Measurements from ENCODE around the gene TRIM71.

The TRIM71 gene

GRCh38 chr3:32903953-32904352 lies 86.2 kb downstream of the TRIM71 start:
- no peak overlapping the region for H2AFZ ChIP-seq (ENCODE audit: low read depth, low read length, severe bottlenecking)

GRCh38 chr3:32909999-32910398 lies 92.2 kb downstream of the TRIM71 start:
- no peaks in the 10 kb centered on the region for H3K9me2 ChIP-seq (replicated peaks; ENCODE audit: insufficient read depth, low read length)
- no peak overlapping the region for H3K4me3 ChIP-seq (ENCODE audit: insufficient read depth, low read length, poor library complexity, severe bottlenecking)
- H3K27me3 ChIP-seq (ENCODE audit: low read length), result no peaks in the 10 kb centered on the region
- H3K9me3 ChIP-seq (ENCODE audit: insufficient read depth, low read length), result no peaks in the 10 kb centered on the region
- no peak overlapping the region for H3K4me2 ChIP-seq (ENCODE audit: low read depth, low read length, poor library complexity, severe bottlenecking)
- no peaks in the 10 kb centered on the region for H4K20me1 ChIP-seq (ENCODE audit: low read depth, low read length)
- no peak overlapping the region for H3K9ac ChIP-seq (ENCODE audit: low read length)
- no peaks in the 10 kb centered on the region for H3F3A ChIP-seq (ENCODE audit: insufficient read depth)
- H2AFZ ChIP-seq (ENCODE audit: low read depth, low read length, severe bottlenecking), result no peak overlapping the region
- TF ChIP-seq EZH2phosphoT487 (conservative IDR thresholded peaks at IDR 0.05; ENCODE audit: low read length) (no peak), CTCF (IDR thresholded peaks at IDR 0.05; ENCODE audit: insufficient read depth, low read length, poor library complexity, severe bottlenecking) (no peak)
- H3K36me3 ChIP-seq (ENCODE audit: low read length), result no peaks in the 10 kb centered on the region
- no peaks in the 10 kb centered on the region for H3K79me2 ChIP-seq (ENCODE audit: insufficient read depth, low read length)
- no peak overlapping the region for H3K27ac ChIP-seq (ENCODE audit: low read depth, low read length)

More at GRCh38 chr3:32903953-32904352, 86.2 kb downstream of the TRIM71 start:
- no peaks in the 10 kb centered on the region for H3K79me2 ChIP-seq (ENCODE audit: insufficient read depth, low read length)
- H3K27me3 ChIP-seq (ENCODE audit: low read length), result no peaks in the 10 kb centered on the region
- H3K4me3 ChIP-seq (ENCODE audit: insufficient read depth, low read length, poor library complexity, severe bottlenecking), result no peak overlapping the region
- no peak overlapping the region for H3K9ac ChIP-seq (ENCODE audit: low read length)
- no peak overlapping the region for H3K4me2 ChIP-seq (ENCODE audit: low read depth, low read length, poor library complexity, severe bottlenecking)
- H4K20me1 ChIP-seq (ENCODE audit: low read depth, low read length), result no peaks in the 10 kb centered on the region
- H3K9me3 ChIP-seq (ENCODE audit: insufficient read depth, low read length), result no peaks in the 10 kb centered on the region
- no peaks in the 10 kb centered on the region for H3K36me3 ChIP-seq (ENCODE audit: low read length)
- TF ChIP-seq EZH2phosphoT487 (conservative IDR thresholded peaks at IDR 0.05; ENCODE audit: low read length) (no peak), CTCF (IDR thresholded peaks at IDR 0.05; ENCODE audit: insufficient read depth, low read length, poor library complexity, severe bottlenecking) (no peak)
- H3K27ac ChIP-seq (ENCODE audit: low read depth, low read length), result no peak overlapping the region
- H3K9me2 ChIP-seq (replicated peaks; ENCODE audit: insufficient read depth, low read length), result no peaks in the 10 kb centered on the region
- H3F3A ChIP-seq (ENCODE audit: insufficient read depth), result no peaks in the 10 kb centered on the region

DNA sequence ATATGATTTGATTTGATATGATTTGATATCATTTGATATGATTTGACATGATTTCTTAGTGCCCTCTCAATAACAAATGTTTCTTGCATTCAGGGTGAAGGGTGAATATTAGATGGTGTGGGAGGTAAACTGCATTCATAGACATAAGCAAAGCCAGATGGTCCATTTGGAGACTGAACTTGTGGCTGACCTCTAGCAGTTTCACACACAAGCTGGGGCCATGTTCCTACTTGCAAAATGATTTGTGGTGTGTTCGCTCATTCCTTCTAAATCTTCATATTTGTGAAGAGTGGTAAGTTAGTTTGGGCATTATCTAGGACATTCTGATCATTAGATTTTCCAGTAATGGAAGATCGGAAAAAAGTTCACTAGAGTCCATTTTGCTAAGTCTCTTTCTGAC lies 93.2 kb downstream of the TRIM71 start:
- TF ChIP-seq EZH2phosphoT487 (conservative IDR thresholded peaks at IDR 0.05; ENCODE audit: low read length), result no peak
- TF ChIP-seq CTCF (IDR thresholded peaks at IDR 0.05; ENCODE audit: insufficient read depth, low read length, poor library complexity, severe bottlenecking), result no peak
- no peak overlapping the region for H2AFZ ChIP-seq (ENCODE audit: low read depth, low read length, severe bottlenecking)

More for the DNA sequence above, 93.2 kb downstream of the TRIM71 start:
- no peak overlapping the region for H3K27ac ChIP-seq (ENCODE audit: low read depth, low read length)
- no peaks in the 10 kb centered on the region for H3K36me3 ChIP-seq (ENCODE audit: low read length)
- no peaks in the 10 kb centered on the region for H3K27me3 ChIP-seq (ENCODE audit: low read length)
- no peaks in the 10 kb centered on the region for H3K9me2 ChIP-seq (replicated peaks; ENCODE audit: insufficient read depth, low read length)
- H3K79me2 ChIP-seq (ENCODE audit: insufficient read depth, low read length), result no peaks in the 10 kb centered on the region
- H3K4me2 ChIP-seq (ENCODE audit: low read depth, low read length, poor library complexity, severe bottlenecking), result no peak overlapping the region
- no peaks in the 10 kb centered on the region for H4K20me1 ChIP-seq (ENCODE audit: low read depth, low read length)
- no peak overlapping the region for H3K9ac ChIP-seq (ENCODE audit: low read length)
- no peaks in the 10 kb centered on the region for H3F3A ChIP-seq (ENCODE audit: insufficient read depth)
- no peaks in the 10 kb centered on the region for H3K9me3 ChIP-seq (ENCODE audit: insufficient read depth, low read length)
- H3K4me3 ChIP-seq (ENCODE audit: insufficient read depth, low read length, poor library complexity, severe bottlenecking), result no peak overlapping the region
